ENCODE results near the gene SCART1.

The SCART1 gene

DNA sequence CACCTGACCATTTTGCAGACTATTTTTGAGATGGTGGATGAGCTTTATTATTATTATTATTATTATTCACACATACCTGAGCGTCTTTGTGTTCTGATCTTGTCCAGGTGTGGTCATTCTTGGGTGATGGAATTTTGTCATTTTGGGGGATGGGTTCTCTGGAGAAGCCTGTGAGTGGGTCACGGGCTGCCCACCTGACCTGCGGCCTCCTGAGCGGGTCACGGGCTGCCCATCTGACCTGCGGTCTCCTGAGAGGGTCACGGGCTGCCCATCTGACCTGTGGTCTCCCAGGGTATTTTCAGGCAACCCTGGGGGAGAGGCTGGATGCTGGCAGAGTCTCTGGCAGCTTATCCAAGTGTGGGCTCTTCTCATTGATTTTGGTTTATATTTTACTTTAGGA lies 7.3 kb downstream of the SCART1 start:
- TF ChIP-seq, protein P1, sequence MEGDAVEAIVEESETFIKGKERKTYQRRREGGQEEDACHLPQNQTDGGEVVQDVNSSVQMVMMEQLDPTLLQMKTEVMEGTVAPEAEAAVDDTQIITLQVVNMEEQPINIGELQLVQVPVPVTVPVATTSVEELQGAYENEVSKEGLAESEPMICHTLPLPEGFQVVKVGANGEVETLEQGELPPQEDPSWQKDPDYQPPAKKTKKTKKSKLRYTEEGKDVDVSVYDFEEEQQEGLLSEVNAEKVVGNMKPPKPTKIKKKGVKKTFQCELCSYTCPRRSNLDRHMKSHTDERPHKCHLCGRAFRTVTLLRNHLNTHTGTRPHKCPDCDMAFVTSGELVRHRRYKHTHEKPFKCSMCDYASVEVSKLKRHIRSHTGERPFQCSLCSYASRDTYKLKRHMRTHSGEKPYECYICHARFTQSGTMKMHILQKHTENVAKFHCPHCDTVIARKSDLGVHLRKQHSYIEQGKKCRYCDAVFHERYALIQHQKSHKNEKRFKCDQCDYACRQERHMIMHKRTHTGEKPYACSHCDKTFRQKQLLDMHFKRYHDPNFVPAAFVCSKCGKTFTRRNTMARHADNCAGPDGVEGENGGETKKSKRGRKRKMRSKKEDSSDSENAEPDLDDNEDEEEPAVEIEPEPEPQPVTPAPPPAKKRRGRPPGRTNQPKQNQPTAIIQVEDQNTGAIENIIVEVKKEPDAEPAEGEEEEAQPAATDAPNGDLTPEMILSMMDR (IDR thresholded peaks at IDR 0.05; ENCODE audit: extremely low read depth, missing control alignments) = no peak
- no peak for DNase-seq (ENCODE audit: low spot score)

DNA sequence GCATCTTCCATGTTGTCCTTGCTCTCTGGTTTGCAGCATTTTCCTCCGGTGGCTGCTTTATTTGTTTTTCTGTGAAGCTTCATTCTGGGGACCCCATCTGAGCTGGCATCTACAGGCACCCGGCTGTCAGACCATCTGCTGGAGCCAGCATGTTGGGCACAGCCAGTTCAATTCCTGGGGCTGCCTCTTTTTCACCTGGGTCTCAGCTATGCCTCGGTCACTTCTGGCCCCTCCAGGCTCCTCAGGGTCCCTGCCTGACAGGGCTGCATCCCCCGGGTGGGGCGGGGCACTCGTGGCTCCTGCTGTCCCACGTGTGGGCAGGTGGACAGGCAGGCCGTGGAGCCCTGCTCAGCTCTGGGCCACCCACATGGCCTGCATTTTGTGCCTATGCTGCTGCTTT lies 8.1 kb downstream of the SCART1 start:
- TF ChIP-seq, protein P1 (IDR thresholded peaks at IDR 0.05; ENCODE audit: extremely low read depth, missing control alignments) = no peak
- DNase-seq (ENCODE audit: low spot score) = no peak

DNA sequence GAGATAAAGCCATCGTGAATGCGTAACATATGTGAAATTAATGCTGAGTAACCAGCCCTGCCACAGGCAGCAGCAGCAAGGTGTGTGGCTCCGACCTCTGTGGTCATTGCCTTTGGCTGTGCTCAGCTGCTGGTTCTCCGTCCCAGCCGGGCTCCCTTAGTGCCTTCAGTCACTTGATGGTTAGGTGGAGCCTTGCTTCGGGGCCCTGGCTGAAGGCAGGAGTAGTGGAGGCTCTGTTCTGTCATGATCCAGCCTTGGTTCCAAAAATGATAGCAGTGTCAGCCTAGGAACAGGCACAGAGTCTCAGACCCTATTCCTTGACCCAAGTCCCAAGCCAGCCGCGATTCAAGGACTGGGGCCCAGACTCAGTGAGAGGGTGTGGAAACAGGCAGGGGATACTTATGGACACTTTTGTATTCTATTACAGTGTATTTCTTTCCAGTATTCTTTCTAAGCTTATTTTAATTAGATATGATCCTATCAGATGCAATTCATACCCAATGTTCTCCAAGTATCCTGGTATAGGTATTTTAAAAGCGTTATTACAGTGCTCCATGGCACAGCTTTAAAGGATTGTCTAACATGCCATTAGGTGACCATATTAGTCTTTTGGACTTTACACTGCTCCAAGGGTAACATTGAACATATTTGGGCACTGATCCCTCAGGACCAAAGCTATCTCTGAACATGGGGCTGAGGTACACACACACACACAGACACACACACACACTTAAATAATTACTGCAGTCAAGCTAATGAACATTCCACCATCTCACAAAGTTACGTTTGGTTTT lies 9.0 kb downstream of the SCART1 start:
- TF ChIP-seq, protein P1 (IDR thresholded peaks at IDR 0.05; ENCODE audit: extremely low read depth, missing control alignments) = no peak

GRCh38 chr10:133464582-133465031 lies 10.9 kb downstream of the SCART1 start:
- TF ChIP-seq, protein P1 (IDR thresholded peaks at IDR 0.05; ENCODE audit: extremely low read depth, missing control alignments) = no peak
- DNase-seq (ENCODE audit: low spot score) = no peak

More for the DNA sequence above, 9.0 kb downstream of the SCART1 start:
- DNase-seq (ENCODE audit: low spot score) = no peak

- TF ChIP-seq, protein P1 (IDR thresholded peaks at IDR 0.05; ENCODE audit: extremely low read depth, missing control alignments) = no peak
- peak; percentile 34 for DNase-seq (ENCODE audit: low spot score)
Measured at GRCh38 chr10:133465191-133465949, 11.6 kb downstream of the SCART1 start.

- TF ChIP-seq, protein P1 (IDR thresholded peaks at IDR 0.05; ENCODE audit: extremely low read depth, missing control alignments) = no peak
- DNase-seq (ENCODE audit: low spot score) = no peak
Measured at GRCh38 chr10:133465950-133466474, 12.3 kb downstream of the SCART1 start.
